Measurements from ENCODE around the gene DACH1.

- TF ChIP-seq CTCF (IDR thresholded peaks at IDR 0.05), result no peak
- TF ChIP-seq POLR2A (IDR thresholded peaks at IDR 0.05), result no peak
These were observed 247.9 kb downstream of the DACH1 start for GRCh38 chr13:71619096-71619495.
